Natural killer cell (primary cell): ENCODE measurements around the gene PNPO. TPM values are rescaled to one million over a fixed set of nuclear protein-coding genes. Genes with fewer than 3 reads are reported as not detected.
"Not testable (repeated sequence)": the region's sequence is repeated elsewhere in the genome, so short reads cannot be mapped to it uniquely, and the experiment has no call there.

ENCODE experiments used
- ATAC-seq, 3 donors: fragments of 150-1000 bp in 2 of 3; fragments of 200-7000 bp in 1 of 3; cut with Tn5 transposase; 1 replicate in 1 of 3; 2 replicates in 2 of 3; pipeline ENCODE4 v1.10.0; 2021; ENCODE audit warnings: mild to moderate bottlenecking in 2 of 3, moderate library complexity in 2 of 3
- DNase-seq, 2 donors: peaks; one replicate each; pipeline versions ENCODE4 v3.0.0 to v3.0.0-alpha.2; 2013 to 2021; ENCODE audit warnings: mixed read lengths in 1 of 2
- H3K27ac ChIP-seq: one replicate; pipeline ENCODE4 v1.5.1; 2013; ENCODE audit warnings: mild to moderate bottlenecking, low read length
- H3K27me3 ChIP-seq: one replicate; pipeline ENCODE4 v1.6.1; 2013; ENCODE audit warnings: low read length; ENCODE audit not compliant: control insufficient read depth, insufficient read depth
- H3K36me3 ChIP-seq: one replicate; pipeline ENCODE4 v1.6.1; 2013; ENCODE audit warnings: low read length; ENCODE audit not compliant: control insufficient read depth, insufficient read depth
- H3K4me1 ChIP-seq: one replicate; pipeline ENCODE4 v1.6.1; 2013; ENCODE audit warnings: low read length; ENCODE audit not compliant: control insufficient read depth, insufficient read depth
- H3K4me3 ChIP-seq: one replicate; pipeline ENCODE4 v1.5.1; 2013; ENCODE audit warnings: low read length
- H3K9me3 ChIP-seq: one replicate; pipeline ENCODE4 v1.6.1; 2013; ENCODE audit warnings: low read length; ENCODE audit not compliant: control insufficient read depth, insufficient read depth
- H3K27ac Mint-ChIP-seq, 2 donors: one replicate each; pipeline ENCODE4 v1.8.0; 2022; ENCODE audit warnings: mild to moderate bottlenecking in 2 of 2, mixed read lengths in 2 of 2, moderate library complexity in 1 of 2
- H3K27me3 Mint-ChIP-seq, 2 donors: one replicate each; pipeline ENCODE4 v1.8.0; 2022; ENCODE audit warnings: low read depth in 2 of 2, mixed read lengths in 2 of 2
- H3K36me3 Mint-ChIP-seq: one replicate; pipeline ENCODE4 v1.8.0; 2022; ENCODE audit warnings: mixed read lengths
- H3K4me1 Mint-ChIP-seq, 2 donors: one replicate each; pipeline ENCODE4 v1.8.0; 2022; ENCODE audit warnings: mixed read lengths in 2 of 2
- H3K4me3 Mint-ChIP-seq: one replicate; pipeline ENCODE4 v1.8.0; 2022; ENCODE audit warnings: mild to moderate bottlenecking, moderate library complexity, mixed read lengths
- H3K9me3 Mint-ChIP-seq, 2 donors: one replicate each; pipeline ENCODE4 v1.8.0; 2022; ENCODE audit warnings: mixed read lengths in 2 of 2
- CTCF ChIP-seq: fragments of 200-600 bp; IDR thresholded peaks from one replicate; pipeline ENCODE4 v1.8.0; 2022; ENCODE audit warnings: antibody characterized with exemption
- WGBS: methylation state at CpG from one replicate; pipeline ENCODE4 v1.1.7; 2013; ENCODE audit warnings: missing lambda C conversion rate; ENCODE audit not compliant: insufficient coverage; 5-methylcytosine and 5-hydroxymethylcytosine counted together
- intact Hi-C: fragments of 100-400 bp; cut with micrococcal nuclease; formaldehyde crosslinking; loops from one replicate; pipeline ENCODE4 v1.14.2; 2022
- total RNA-seq, 4 donors: library from RNA; stranded (reverse); fragments of 120-200 nt in 1 of 4; gene quantifications; one replicate each; pipeline versions ENCODE4 v1.2.3 to v1.2.4, GENCODE V29; 2013 to 2022

PNPO gene
- total RNA-seq, 3 donors from 2014 or later (not counting 1 experiment from before 2014, with no cell fraction given) = 6.0 to 10.9 (median 9.3) TPM

- ATAC-seq (no peak), DNase-seq (no peak)
- Histone ChIP-seq H3K4me3 (no peak overlapping the region), H3K4me1 (peaks cover 33% of the 10 kb centered on the region), H3K27me3 (no peaks in the 10 kb centered on the region), H3K9me3 (no peaks in the 10 kb centered on the region), H3K27ac (no peak overlapping the region), H3K36me3 (peaks cover 18% of the 10 kb centered on the region)
- intact Hi-C loops = no loop called here
- Mint-ChIP-seq H3K4me1 (peaks cover 22 to 23% of the 10 kb centered on the region in 2 donors), H3K27me3 (no peaks in the 10 kb centered on the region), H3K9me3 (no peaks in the 10 kb centered on the region), H3K4me3 (no peak overlapping the region), H3K27ac (no peak overlapping the region), H3K36me3 (no peaks in the 10 kb centered on the region)
- TF ChIP-seq CTCF = no peak
- 76% methylated on average over 17 of the region's 17 CpGs for WGBS
Observed at GRCh38 chr17:47987240-47987835, 46.0 kb downstream of the PNPO start.

- H3K36me3 Mint-ChIP-seq, intact Hi-C loops, ATAC-seq, H3K9me3 ChIP-seq, H3K27ac ChIP-seq, DNase-seq, H3K4me3 Mint-ChIP-seq, H3K9me3 Mint-ChIP-seq, H3K4me3 ChIP-seq, H3K36me3 ChIP-seq, H3K27me3 Mint-ChIP-seq, H3K27me3 ChIP-seq: not testable (repeated sequence)
- Mint-ChIP-seq H3K4me1 (peaks cover 16% of the 10 kb centered on the region in 2 donors), H3K27ac (peak overlapping the region in 1 of 2 donors; percentile 45)
- peaks cover 22% of the 10 kb centered on the region for H3K4me1 ChIP-seq
- WGBS = 80% methylated on average over 1 of the region's 1 CpG
Observed at GRCh38 chr17:47988445-47988844, 47.1 kb downstream of the PNPO start.

GRCh38 chr17:47989159-47989558, 47.8 kb downstream of the PNPO start:
- no peaks in the 10 kb centered on the region for H3K9me3 ChIP-seq
- no peak overlapping the region for H3K4me3 ChIP-seq
- peaks cover under 1% of the 10 kb centered on the region for H3K36me3 ChIP-seq
- H3K4me1 ChIP-seq = peaks cover 22% of the 10 kb centered on the region
- no peaks in the 10 kb centered on the region for H3K27me3 ChIP-seq
- no peak overlapping the region for H3K27ac ChIP-seq
- Mint-ChIP-seq H3K27me3 (no peaks in the 10 kb centered on the region), H3K4me3 (no peak overlapping the region), H3K4me1 (peaks cover 16% of the 10 kb centered on the region in 2 donors), H3K9me3 (no peaks in the 10 kb centered on the region), H3K27ac (no peak overlapping the region), H3K36me3 (no peaks in the 10 kb centered on the region)
- no peak for DNase-seq
- 91% methylated on average over 7 of the region's 10 CpGs for WGBS
- no peak for ATAC-seq
- no peak for TF ChIP-seq CTCF
- intact Hi-C loops = no loop called here

GRCh38 chr17:47989700-47990099, 48.3 kb downstream of the PNPO start:
- Histone ChIP-seq H3K4me3 (no peak overlapping the region), H3K27me3 (no peaks in the 10 kb centered on the region), H3K9me3 (no peaks in the 10 kb centered on the region), H3K36me3 (no peaks in the 10 kb centered on the region), H3K27ac (no peak overlapping the region), H3K4me1 (peaks cover 22% of the 10 kb centered on the region)
- ATAC-seq (no peak), DNase-seq (no peak)
- Mint-ChIP-seq H3K4me3 (peak overlapping the region; percentile 4), H3K27me3 (no peaks in the 10 kb centered on the region), H3K4me1 (peaks cover 16% of the 10 kb centered on the region in 2 donors), H3K9me3 (no peaks in the 10 kb centered on the region), H3K27ac (no peak overlapping the region), H3K36me3 (no peaks in the 10 kb centered on the region)
- no CpG with 5 or more reads among the region's 1 CpG for WGBS
- intact Hi-C loops = no loop called here
- no peak for TF ChIP-seq CTCF
